Mucosa of descending colon (tissue), 3 donors: ENCODE data around the gene PSKH1. TPM values are rescaled to one million over a fixed set of nuclear protein-coding genes. Genes with fewer than 3 reads are reported as not detected.

Experiments
- ATAC-seq: fragments of 200-7000 bp; cut with Tn5 transposase; one replicate; pipeline ENCODE4 v1.9.1; 2020; ENCODE audit warnings: mild to moderate bottlenecking, moderate library complexity
- DNase-seq, 3 donors: peaks; one replicate each; pipeline ENCODE4 v3.0.0-alpha.2; 2020
- H3K36me3 ChIP-seq: fragments of 200-600 bp; one replicate; pipeline ENCODE4 v1.8.0; 2021; ENCODE audit warnings: low read depth, mild to moderate bottlenecking
- H3K4me1 ChIP-seq: fragments of 200-600 bp; one replicate; pipeline ENCODE4 v1.8.0; 2021; ENCODE audit warnings: low read depth, mild to moderate bottlenecking
- H3K4me3 ChIP-seq: fragments of 200-600 bp; one replicate; pipeline ENCODE4 v1.8.0; 2021; ENCODE audit warnings: mild to moderate bottlenecking
- H3K9me3 ChIP-seq: fragments of 200-600 bp; one replicate; pipeline ENCODE4 v1.8.0; 2021; ENCODE audit warnings: mild to moderate bottlenecking
- CTCF ChIP-seq: fragments of 200-600 bp; IDR thresholded peaks from one replicate; pipeline ENCODE4 v1.8.0; 2022; ENCODE audit warnings: antibody characterized with exemption, mild to moderate bottlenecking
- intact Hi-C, 2 donors: fragments of 100-400 bp; cut with DNase I in 1 of 2; cut with micrococcal nuclease in 1 of 2; formaldehyde crosslinking; loops; one replicate each; pipeline versions ENCODE4 v1.11.0 to v1.11.1; 2022; cut with DNase I, micrococcal nuclease
- total RNA-seq, 3 donors: library from RNA; stranded (reverse); fragmentation: NEBNext Ultra II Directional in 2 of 3; extraction: Animal tissue kit (Norgen Biotek cat#: 25700) in 2 of 3; gene quantifications; one replicate each; pipeline versions ENCODE4 v1.2.1 to v1.2.4, GENCODE V29; 2021 to 2023
- donor health status: DM: no; HTN: no; CAD: no; lungs with moderate emphysema.
- donor health status: DM: no; HTN: no; CAD: no.
- donor health status: DM: no; HTN: yes; CAD: no.

PSKH1 gene
- total RNA-seq, 3 donors from 2014 or later = 33.8 to 43.3 (median 38.1) TPM

DNA sequence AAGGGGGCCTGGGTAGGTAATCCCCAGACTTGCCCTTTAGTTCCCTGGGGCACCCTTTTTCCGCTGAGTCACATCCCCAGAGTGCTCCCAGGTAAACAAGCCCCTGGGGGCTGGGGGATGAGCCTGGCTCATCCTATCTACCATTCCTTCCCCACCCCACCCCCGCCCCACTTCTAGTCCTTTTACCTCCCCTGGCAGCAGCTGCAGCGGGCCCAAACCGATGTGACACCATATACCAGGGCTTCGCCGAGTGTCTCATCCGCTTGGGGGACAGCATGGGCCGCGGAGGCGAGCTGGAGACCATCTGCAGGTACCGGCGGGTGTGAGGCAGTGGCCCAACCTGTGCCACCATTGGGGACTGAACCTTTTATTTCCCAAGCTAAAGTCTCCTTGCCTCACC is 7.5 kb upstream of the PSKH1 start:
- intact Hi-C loops = loop anchor here in 1 of 2 donors (10.0 kb wide), 1 partner anchor 49 kb away; the partner anchor contains the start of genes CTRL and PSMB10
- no peaks in the 10 kb centered on the region for H3K9me3 ChIP-seq
- DNase-seq = no peak
- H3K4me1 ChIP-seq = no peaks in the 10 kb centered on the region
- H3K4me3 ChIP-seq = no peak overlapping the region
- H3K36me3 ChIP-seq = peaks cover under 1% of the 10 kb centered on the region
- no peak for ATAC-seq
- TF ChIP-seq CTCF = no peak

- intact Hi-C loops = loop anchor here in 1 of 2 donors (10.0 kb wide), 1 partner anchor 49 kb away; the partner anchor contains the start of genes CTRL and PSMB10
- no peak for ATAC-seq
- no peak for DNase-seq
- no peaks in the 10 kb centered on the region for H3K9me3 ChIP-seq
- no peaks in the 10 kb centered on the region for H3K36me3 ChIP-seq
- no peak overlapping the region for H3K4me3 ChIP-seq
- no peaks in the 10 kb centered on the region for H3K4me1 ChIP-seq
- TF ChIP-seq CTCF = no peak
Observed at GRCh38 chr16:67885976-67886375, 7.1 kb upstream of the PSKH1 start.

DNA sequence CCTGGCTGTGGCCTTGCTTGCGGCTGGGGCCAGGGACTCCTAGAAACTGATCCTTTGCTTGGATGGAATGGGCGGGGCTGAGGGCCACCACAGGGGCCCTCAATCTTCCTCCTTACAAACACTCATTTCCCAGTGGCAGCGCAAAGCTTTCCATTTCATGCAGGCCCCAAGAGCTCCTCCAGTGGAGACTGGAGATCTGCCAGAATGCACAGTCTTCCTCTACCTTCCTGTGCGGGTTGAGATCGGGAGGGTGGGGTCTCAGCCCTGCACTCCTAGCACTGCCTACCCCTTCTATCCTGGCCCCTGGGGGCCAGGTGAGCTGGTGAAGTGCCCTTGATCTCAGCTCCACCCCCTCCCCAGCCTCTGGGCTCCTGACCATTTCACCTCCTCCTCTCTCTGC is 6.7 kb upstream of the PSKH1 start:
- H3K9me3 ChIP-seq = no peaks in the 10 kb centered on the region
- no peak for DNase-seq
- no peak for ATAC-seq
- no peaks in the 10 kb centered on the region for H3K4me1 ChIP-seq
- no peak for TF ChIP-seq CTCF
- H3K36me3 ChIP-seq = no peaks in the 10 kb centered on the region
- intact Hi-C loops = loop anchor here in 1 of 2 donors (10.0 kb wide), 1 partner anchor 48 kb away; the partner anchor contains the start of genes CTRL and PSMB10
- no peak overlapping the region for H3K4me3 ChIP-seq

DNA sequence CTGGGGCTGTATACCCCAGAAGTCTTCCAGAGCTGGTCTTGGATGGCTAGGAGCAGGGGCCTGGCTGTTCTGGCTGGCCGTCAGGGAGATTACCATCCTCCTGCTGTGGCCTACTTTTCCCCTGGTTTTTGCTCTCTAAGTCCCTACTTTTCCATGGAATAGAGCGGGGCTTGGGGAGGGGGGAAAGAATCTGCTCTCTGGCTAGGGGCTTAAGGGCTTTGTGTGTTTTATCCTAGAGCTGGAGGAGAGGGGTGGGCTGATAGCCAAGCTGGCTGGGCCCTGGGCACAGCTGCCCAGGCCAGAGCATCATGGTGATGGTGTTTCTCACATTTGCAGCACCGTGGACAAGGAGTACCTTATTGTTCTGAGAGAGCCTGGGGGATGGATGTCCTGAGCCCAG is 4.7 kb upstream of the PSKH1 start:
- intact Hi-C loops = loop anchor here in 1 of 2 donors (10.0 kb wide), 1 partner anchor 46 kb away; the partner anchor contains the start of genes CTRL and PSMB10
- Histone ChIP-seq H3K4me3 (no peak overlapping the region), H3K9me3 (no peaks in the 10 kb centered on the region), H3K4me1 (peaks cover 7% of the 10 kb centered on the region), H3K36me3 (no peaks in the 10 kb centered on the region)
- no peak for TF ChIP-seq CTCF
- DNase-seq (no peak), ATAC-seq (no peak)

DNA sequence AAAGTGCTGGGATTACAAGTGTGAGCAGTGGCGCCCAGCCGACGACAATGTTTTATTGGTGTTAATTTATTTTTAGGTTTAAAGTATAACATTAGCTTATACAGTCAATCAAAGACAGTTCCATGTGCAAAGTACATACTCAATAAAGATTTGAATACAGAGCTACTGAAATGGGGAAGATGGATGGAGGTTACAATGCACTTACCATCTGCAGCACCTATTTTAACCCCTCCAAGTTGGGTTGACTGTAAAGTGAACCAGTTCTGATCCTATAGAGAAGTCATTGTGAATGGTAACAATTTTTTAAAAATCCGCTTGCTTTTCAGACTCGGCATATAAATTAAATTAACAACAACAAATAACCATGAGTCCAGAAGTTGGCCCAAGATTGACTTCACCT is 679 bp upstream of the PSKH1 start:
- no peak for ATAC-seq

More for the DNA sequence above, 679 bp upstream of the PSKH1 start:
- no peaks in the 10 kb centered on the region for H3K9me3 ChIP-seq
- no peaks in the 10 kb centered on the region for H3K36me3 ChIP-seq
- peaks cover 26% of the 10 kb centered on the region for H3K4me1 ChIP-seq
- no peak for TF ChIP-seq CTCF
- intact Hi-C loops = no loop called here
- no peak overlapping the region for H3K4me3 ChIP-seq
- no peak for DNase-seq
